UCSD-AML1 (cell line): ENCODE measurements around the gene CPPED1.

Experiments used
- DNase-seq: peaks from one replicate; lab custom pipeline; 2025; ENCODE audit not compliant: unreplicated experiment; lab: John Stamatoyannopoulos, UW

Gene CPPED1

GRCh38 chr16:12653820-12654392, 149.8 kb downstream of the CPPED1 start:
- DNase-seq = no peak

DNA sequence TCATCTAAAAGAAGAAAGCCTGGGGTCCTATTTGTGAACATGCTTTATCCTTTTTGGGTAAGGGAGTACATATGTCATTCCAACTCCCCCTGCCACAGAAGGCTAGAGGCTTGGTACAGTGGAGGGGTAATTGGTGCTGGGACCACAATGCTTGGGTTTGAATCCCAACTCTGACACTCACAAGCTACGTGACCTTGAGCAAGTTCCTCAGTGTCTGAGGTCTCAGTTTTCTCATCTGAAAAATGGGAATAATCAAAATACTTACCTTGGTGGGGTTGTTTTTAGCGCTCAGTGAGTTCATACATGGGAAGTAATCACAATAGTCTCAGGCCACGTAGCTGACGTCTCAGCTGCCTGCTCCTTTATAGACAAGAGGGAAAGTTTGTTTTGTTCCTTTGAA, 150.8 kb downstream of the CPPED1 start:
- no peak for DNase-seq

DNA sequence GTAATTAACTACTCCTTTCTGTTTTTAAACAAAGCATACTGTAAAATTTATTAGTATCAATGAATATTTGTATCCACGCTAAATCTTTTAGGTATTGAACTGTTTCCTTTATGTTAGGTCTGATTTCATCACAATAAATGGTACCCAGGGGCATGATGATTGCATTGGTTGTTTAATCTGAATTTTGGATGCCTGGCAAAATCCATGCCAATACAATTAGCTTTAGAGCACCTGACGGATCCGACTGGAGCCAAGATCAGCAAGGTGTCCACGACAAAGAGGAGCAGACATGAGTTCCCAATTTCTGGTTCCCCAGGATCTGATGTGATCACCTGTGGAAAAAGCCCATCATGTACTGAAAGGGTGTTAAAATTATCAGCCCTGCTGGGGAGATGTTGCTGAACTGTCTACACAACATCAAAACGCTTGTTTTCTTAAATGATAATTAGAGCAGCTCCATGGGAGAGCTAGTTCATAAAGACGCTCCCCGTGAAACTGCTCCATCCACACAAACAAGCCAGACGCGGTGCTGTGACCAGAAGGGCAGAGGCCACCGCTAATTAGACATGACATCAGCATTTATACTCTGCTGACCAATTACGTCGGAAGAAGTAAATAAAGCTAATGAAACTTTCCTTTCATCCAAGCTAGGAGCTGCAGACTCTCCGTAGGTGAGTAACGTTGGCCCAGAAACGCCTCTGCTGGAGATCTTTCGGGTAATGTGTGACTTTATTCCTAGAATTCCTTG, 151.7 kb downstream of the CPPED1 start:
- no peak for DNase-seq

DNA sequence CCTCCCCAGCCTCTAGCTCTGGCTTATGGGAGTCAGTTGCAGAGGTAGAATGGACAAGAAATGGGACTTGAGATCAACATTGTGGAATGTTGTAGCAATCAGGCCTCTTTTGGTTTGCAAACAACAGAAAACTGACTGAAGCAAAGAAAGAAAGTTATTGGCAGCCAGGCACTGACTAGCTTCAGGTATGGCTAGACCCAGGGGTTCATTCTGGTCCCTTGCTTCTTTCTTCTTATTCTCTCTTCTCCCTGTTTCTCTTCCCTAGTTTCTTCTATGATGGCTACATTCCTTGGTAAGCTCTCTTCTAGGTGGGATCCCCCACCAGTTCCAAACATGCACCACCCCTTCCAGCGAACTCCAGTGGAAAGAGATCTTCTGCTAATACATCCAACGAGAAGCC, 154.3 kb downstream of the CPPED1 start:
- DNase-seq = no peak

DNA sequence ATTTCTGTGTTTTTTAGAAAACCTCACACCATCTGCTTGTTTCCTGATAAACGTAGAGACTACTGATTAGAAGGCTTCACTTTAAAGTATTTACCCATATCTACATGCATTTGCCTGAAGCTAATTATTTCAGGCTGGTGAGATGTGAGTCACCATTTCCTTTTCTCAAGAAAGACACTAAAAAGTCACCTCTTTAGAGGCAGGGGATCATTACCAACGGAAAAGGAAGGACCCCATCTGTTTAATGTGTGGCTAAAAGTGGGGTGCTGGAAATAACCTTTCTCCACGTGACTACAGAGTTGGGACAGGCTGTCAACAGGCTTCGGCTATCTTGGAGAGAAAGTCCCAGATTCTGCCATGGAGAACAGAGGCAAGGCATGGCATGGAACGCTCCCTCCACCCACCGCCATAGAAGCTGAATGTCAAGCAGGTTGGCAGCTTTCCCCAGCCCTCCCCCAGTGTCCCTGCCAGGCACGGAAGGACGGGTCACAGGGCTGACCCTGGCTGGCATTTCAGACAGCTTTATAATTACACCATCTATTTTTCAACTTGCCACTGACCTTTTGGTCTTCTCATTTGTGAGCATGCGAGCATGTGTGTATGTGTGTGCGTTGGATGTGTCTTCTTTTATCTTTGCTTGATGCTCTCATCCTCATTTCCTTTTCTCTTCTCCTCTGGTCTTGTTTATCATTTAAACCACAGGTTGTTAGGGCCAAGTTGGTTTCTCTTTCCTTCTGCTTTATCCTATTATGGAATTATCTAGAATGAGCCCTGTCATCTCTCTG, 157.0 kb downstream of the CPPED1 start:
- no peak for DNase-seq

DNA sequence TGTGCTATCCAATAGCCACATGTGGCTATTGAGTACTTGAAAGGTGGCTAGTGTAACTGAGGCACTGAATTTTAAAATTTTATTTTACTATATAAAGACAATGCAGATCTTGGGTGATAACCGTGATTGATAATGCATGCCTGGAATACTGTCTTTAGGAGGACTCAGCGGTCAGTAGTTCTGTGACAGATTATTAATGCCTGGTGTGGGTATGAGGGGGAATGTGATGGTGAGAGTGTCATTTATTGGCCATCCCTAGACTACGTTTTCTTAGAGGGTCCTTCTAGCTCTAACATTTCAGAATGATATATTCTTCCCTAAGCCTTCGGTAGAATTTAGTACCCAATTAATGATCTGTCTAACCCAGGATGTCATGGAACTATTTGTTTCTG, 157.6 kb downstream of the CPPED1 start:
- DNase-seq = no peak

GRCh38 chr16:12643034-12643455, 160.6 kb downstream of the CPPED1 start:
- no peak for DNase-seq

GRCh38 chr16:12639044-12639443, 164.6 kb downstream of the CPPED1 start:
- no peak for DNase-seq

DNA sequence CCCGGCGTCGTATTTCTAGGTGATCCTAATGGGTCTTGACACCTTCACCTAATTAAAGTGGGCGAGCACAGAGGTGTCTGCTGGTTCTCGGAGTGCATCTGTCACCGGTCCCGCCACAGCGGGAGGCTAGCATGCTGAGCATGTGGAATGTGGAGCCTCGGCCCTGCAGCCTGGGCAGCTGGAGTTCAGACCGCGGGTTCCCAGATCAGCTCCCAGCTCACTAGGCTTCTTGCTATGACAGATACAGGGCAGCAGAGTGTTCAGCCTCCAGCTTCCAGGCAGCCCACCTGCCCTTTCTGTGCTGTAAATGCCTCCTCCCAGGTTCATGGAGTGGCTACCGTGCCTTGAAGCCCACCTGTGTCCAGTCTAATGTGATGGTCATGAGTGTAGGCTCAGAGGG, 166.7 kb downstream of the CPPED1 start:
- no peak for DNase-seq

DNA sequence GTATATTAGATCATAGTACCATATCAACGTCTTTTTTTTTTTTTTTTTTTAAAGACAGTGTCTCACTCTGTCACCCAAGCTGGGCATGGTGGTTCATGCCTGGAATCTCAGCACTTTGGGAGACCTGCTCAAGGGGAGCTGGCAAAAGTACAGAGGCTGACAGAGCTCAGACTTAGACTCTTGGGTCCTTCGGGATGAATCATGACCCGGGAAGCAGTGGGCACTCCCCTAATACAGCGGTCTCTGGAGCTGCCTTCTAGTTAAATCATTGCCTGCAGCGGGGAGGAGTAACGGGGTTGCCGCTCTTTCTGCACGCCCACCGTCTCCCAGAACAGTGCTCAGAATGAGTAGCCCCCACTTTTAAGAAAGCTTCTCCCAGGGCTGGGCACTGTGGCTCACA, 174.4 kb downstream of the CPPED1 start:
- no peak for DNase-seq

DNA sequence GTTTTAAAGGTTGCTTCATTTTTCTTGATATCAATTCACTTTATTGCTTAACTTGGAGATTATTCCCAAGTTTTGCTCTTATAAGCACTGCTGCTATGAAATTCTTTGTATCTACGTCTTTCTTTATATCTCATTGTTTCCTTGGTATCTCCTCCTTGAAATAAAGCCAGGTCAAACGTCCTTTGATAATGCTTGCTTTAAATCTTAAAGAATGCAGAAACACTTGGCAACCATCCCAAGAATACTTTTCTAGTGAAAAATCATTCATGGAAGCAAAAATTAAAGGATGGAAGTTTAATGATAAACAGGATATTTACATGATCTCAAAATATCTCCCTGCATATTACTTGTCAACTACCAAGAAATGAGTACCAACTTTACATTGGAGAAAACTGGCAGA, 175.2 kb downstream of the CPPED1 start:
- DNase-seq = no peak

DNA sequence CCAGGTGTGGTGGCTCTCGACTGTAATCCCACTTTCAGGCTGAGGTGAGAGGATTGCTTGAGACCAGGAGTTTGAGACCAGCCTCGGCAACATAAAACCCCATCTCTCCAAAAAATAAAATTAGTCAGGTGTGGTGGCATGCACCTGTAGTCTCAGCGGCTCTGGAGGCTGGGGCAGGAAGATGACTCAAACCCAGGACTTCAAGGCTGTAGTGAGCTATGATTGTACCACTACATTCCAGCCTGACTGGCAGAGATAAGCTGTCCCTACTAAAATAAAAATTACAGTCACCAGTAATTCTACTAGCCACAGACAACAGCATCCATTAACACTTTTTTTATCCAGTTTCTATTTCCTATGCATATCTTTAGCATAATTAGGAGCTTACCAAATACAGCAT, 176.3 kb downstream of the CPPED1 start:
- no peak for DNase-seq

GRCh38 chr16:12626411-12626810, 177.3 kb downstream of the CPPED1 start:
- DNase-seq = no peak

- no peak for DNase-seq
Measured at GRCh38 chr16:12625716-12626115, 178.0 kb downstream of the CPPED1 start.

GRCh38 chr16:12625068-12625467, 178.6 kb downstream of the CPPED1 start:
- DNase-seq = no peak

DNA sequence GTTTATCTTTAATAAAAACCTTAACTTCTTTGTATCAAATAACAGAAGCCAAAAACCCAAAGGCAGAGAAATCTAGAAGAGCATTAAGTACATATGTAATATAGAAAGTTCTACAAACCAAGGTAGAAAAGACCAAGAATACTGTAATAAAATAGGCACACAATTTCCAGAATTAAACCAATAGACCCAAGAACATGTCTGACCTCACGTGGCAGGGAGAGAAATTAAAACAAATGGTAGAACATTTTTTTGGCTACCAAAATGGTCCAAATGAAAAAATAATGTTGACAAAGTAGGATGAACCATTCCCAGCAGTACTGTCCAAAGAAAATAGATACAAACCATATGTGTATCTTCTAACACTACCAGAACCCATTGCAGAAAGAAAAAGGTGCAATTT, 183.5 kb downstream of the CPPED1 start:
- no peak for DNase-seq

- DNase-seq = no peak
Measured at GRCh38 chr16:12618515-12618914, 185.2 kb downstream of the CPPED1 start.

DNA sequence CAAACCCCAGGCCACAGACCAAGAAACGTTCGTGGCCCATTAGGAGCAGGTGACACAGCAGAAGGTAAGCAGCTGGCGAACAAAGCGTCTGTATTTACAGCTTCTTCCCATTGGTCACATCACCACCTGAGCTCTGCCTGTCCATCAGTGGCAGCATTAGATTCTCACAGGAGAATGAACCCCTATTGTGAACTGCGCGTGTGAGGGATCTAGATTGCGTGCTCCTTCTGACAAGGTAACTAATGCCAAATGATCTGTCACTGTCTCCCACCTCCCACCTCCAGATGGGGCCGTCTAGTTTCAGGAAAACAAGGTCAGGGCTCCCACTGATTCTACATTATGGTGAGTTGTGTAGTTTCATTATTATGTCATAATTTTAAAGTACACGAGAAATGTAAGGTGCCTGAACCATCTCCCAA, 186.3 kb downstream of the CPPED1 start:
- no peak for DNase-seq

- no peak for DNase-seq
Measured at GRCh38 chr16:12614662-12615278, 188.9 kb downstream of the CPPED1 start.

DNA sequence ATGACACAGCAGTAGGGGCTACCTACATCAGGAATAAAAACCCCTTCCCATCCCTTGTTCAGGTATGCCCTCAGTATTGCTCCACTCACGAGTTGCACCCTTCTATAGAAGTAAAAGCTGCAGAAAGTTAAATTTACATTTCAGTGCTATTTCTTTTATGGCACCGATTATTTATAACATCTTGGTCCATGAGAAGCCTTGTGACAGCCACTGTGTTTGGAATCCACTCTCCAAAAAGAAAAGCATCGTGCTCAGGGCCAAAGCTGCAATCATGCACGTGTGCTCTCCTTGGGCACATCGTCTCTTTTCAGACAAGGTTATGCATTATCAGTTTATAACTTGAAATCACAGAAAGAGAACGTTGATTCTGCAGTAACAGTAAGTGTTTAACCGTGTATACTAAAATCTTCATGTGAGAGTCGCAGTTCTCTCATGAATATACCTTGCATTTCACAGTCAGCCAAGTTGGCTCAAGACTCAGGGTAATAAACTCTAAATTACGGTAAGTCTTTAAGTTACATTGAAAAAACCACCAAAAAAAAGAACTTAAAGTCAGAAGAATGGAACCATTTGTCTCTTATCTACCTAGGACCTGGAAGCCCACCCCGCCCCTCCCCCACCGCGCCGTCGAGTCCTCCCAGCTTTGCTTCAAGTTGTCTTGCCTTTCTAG, 189.6 kb downstream of the CPPED1 start:
- no peak for DNase-seq
